NOMO-1 treated with dmso at 0.1 percent for 144 hours (cell line): ENCODE measurements around the gene SLC27A2.

Source experiments
- DNase-seq: peaks from one replicate; lab custom pipeline; 2025; ENCODE audit not compliant: unreplicated experiment; lab: John Stamatoyannopoulos, UW

SLC27A2 gene

GRCh38 chr15:50236433-50236832 is 54.4 kb downstream of the SLC27A2 start:
- no peak for DNase-seq

GRCh38 chr15:50238255-50238654 is 56.3 kb downstream of the SLC27A2 start:
- no peak for DNase-seq

GRCh38 chr15:50241684-50242450 is 59.9 kb downstream of the SLC27A2 start:
- DNase-seq = no peak

GRCh38 chr15:50244153-50244552 is 62.2 kb downstream of the SLC27A2 start:
- no peak for DNase-seq

- DNase-seq = no peak
Observed at GRCh38 chr15:50244959-50245624, 63.1 kb downstream of the SLC27A2 start.

- DNase-seq = no peak
Observed at GRCh38 chr15:50246631-50247030, 64.6 kb downstream of the SLC27A2 start.

- DNase-seq = peak; percentile 52
Observed at GRCh38 chr15:50247819-50248655, 66.0 kb downstream of the SLC27A2 start.

GRCh38 chr15:50248994-50249582 is 67.1 kb downstream of the SLC27A2 start:
- DNase-seq = no peak

- DNase-seq = no peak
Observed at GRCh38 chr15:50249704-50250103, 67.7 kb downstream of the SLC27A2 start.

GRCh38 chr15:50250760-50251394 is 68.9 kb downstream of the SLC27A2 start:
- no peak for DNase-seq

- DNase-seq = no peak
Observed at GRCh38 chr15:50251638-50252182, 69.7 kb downstream of the SLC27A2 start.

- no peak for DNase-seq
Observed at GRCh38 chr15:50252556-50252955, 70.6 kb downstream of the SLC27A2 start.

- DNase-seq = no peak
Observed at GRCh38 chr15:50256188-50257041, 74.4 kb downstream of the SLC27A2 start.

GRCh38 chr15:50257332-50257731 is 75.3 kb downstream of the SLC27A2 start:
- DNase-seq = no peak

- peak; percentile 63 for DNase-seq
Observed at GRCh38 chr15:50257924-50258323, 75.9 kb downstream of the SLC27A2 start.

- DNase-seq = no peak
Observed at GRCh38 chr15:50259276-50259675, 77.3 kb downstream of the SLC27A2 start.

- no peak for DNase-seq
Observed at GRCh38 chr15:50260969-50261496, 79.0 kb downstream of the SLC27A2 start.

GRCh38 chr15:50261981-50262380 is 80.0 kb downstream of the SLC27A2 start:
- DNase-seq = no peak

- DNase-seq = no peak
Observed at GRCh38 chr15:50262533-50262932, 80.5 kb downstream of the SLC27A2 start.
